GM10248 (cell line): Measurements from ENCODE around the gene MAML3.

ENCODE experiments used
- CTCF ChIA-PET: fragments of 300-600 bp; sonication (Branson Sonifier 250); formaldehyde crosslinking; extraction: SDS; loops from one replicate; lab custom pipeline; 2021; ENCODE audit warnings: antibody characterized with exemption; lab: Yijun Ruan, JAX
- POLR2A ChIA-PET: fragments of 350-650 bp; sonication (Branson Sonifier 250); formaldehyde crosslinking; extraction: SDS; loops from one replicate; lab custom pipeline; 2020; ENCODE audit warnings: antibody characterized with exemption; lab: Yijun Ruan, JAX
- DNase-seq: peaks from one replicate; pipeline ENCODE4 v3.0.0; 2012; ENCODE audit errors: extremely low spot score
- CTCF ChIP-seq: IDR thresholded peaks from 2 replicates; pipeline ENCODE4 v1.5.1; 2012; ENCODE audit warnings: mild to moderate bottlenecking, low read depth; ENCODE audit errors: extremely low read depth, missing control alignments, control extremely low read depth

The MAML3 gene

GRCh38 chr4:139978692-139979091 lies 175.3 kb downstream of the MAML3 start:
- POLR2A ChIA-PET = no interaction called here
- TF ChIP-seq CTCF = no peak
- CTCF ChIA-PET = no interaction called here
- DNase-seq = peak; percentile 53

GRCh38 chr4:139977838-139978609 lies 176.0 kb downstream of the MAML3 start:
- ChIA-PET POLR2A (no interaction called here), CTCF (no interaction called here)
- peak; percentile 26 for DNase-seq
- TF ChIP-seq CTCF = no peak

GRCh38 chr4:139975830-139976272 lies 178.1 kb downstream of the MAML3 start:
- POLR2A ChIA-PET = no interaction called here
- CTCF ChIA-PET = no interaction called here
- TF ChIP-seq CTCF = no peak
- no peak for DNase-seq

- ChIA-PET CTCF (interaction anchor here (1.2 to 1.8 kb wide), 3 partner anchors 26 to 280 kb away, joined by 3 to 4 read pairs (median 3); no protein-coding TSS in a partner anchor), POLR2A (no interaction called here)
- DNase-seq = no peak
- no peak for TF ChIP-seq CTCF
Measured at GRCh38 chr4:139973616-139974015, 180.4 kb downstream of the MAML3 start.

- CTCF ChIA-PET = interaction anchor here (0.7 to 1.8 kb wide), 4 partner anchors 12 to 280 kb away, joined by 3 to 4 read pairs (median 3); no protein-coding TSS in a partner anchor
- TF ChIP-seq CTCF = no peak
- POLR2A ChIA-PET = no interaction called here
- no peak for DNase-seq
Measured at GRCh38 chr4:139973015-139973414, 181.0 kb downstream of the MAML3 start.

GRCh38 chr4:139972305-139972704 lies 181.7 kb downstream of the MAML3 start:
- no peak for TF ChIP-seq CTCF
- CTCF ChIA-PET = interaction anchor here (0.7 to 1.8 kb wide), 2 partner anchors 13 to 25 kb away, joined by 3 to 4 read pairs; no protein-coding TSS in a partner anchor
- POLR2A ChIA-PET = no interaction called here
- no peak for DNase-seq
